Stimulated activated CD8-positive, alpha-beta memory T cell treated with anti-CD3 and anti-CD28 coated beads, Interleukin-7, amount 100 ng/mL, for 1 hour (primary cell): ENCODE measurements around the gene UBE3D.
"Not testable (repeated sequence)": the region's sequence is repeated elsewhere in the genome, so short reads cannot be mapped to it uniquely, and the experiment has no call there.

Experiments
- DNase-seq, 2 donors: peaks; one replicate each; pipeline ENCODE4 v3.0.0-alpha.2; 2020; ENCODE audit warnings: low read depth in 2 of 2

UBE3D gene

GRCh38 chr6:82978362-82978945 is 87.2 kb downstream of the UBE3D start:
- no peak for DNase-seq

GRCh38 chr6:82976179-82976578 is 89.5 kb downstream of the UBE3D start:
- DNase-seq, result no peak

DNA sequence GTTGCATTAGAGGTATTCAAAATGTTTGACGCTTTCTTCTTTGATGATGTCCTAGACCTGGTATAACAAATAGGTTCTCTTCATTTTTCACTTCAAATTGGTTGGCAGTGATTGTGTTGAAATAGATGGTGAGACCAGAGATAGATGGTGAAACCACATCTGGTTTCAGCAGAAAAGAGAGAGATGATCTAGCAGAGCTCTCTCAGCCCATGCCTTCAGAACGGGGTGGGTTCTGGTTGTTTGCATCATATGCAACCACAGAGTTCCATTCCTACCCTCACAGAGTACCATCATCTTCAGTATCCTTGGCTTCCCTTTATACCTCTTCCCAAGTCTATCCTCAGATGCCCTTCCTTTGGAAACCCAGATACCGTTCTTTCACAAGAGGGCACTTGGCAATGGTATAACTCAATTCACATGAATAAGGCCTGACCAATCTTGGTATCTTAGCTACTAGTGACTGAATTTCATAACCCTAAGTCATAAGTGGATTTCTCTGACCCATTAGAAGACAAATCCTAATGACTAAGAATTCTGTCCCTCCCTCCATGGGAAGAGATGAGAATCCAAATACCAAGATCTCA is 93.7 kb downstream of the UBE3D start:
- DNase-seq, result no peak

DNA sequence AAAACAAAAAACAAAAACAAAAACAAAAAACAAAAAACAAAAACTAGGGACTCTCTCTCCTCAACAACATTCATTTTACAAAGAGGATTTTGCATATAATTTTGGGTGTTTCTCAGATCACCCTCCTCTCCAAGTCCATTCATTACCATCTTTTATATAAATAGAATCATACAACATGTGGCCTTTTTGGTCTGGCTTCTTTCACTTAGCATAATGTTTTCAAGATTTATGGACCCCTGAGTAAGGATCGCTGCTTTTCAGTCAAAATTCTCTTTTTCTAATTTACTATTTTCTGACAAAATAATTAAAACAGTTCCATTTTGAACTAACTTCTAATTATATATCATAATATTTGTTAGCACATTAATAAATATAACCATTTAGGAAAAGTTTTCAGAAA is 94.8 kb downstream of the UBE3D start:
- DNase-seq, result no peak

- no peak for DNase-seq
Measured at GRCh38 chr6:82968708-82969107, 96.9 kb downstream of the UBE3D start.

GRCh38 chr6:82963191-82963925 is 102.3 kb downstream of the UBE3D start:
- DNase-seq, result no peak

GRCh38 chr6:82959385-82959941 is 106.2 kb downstream of the UBE3D start:
- no peak for DNase-seq

GRCh38 chr6:82958551-82958950 is 107.1 kb downstream of the UBE3D start:
- DNase-seq, result no peak

DNA sequence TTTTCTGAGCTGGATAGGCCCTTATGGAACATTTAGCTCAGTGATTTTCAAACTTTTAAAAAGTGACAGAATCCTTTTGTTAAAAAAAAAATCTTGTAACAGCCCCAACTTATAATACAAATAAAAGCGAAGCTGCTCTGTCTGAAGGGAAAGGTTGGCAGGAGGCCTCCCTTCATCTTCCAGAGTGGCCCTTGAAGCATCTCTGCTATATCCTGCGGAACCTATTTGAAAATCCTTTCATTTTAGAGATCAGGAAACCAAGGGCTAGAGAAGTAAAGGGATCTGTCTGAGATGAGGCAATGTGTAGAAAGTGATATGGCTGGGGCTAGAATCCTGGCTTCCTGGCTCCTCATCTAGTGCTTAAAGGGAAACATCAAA is 107.8 kb downstream of the UBE3D start:
- DNase-seq, result no peak

DNA sequence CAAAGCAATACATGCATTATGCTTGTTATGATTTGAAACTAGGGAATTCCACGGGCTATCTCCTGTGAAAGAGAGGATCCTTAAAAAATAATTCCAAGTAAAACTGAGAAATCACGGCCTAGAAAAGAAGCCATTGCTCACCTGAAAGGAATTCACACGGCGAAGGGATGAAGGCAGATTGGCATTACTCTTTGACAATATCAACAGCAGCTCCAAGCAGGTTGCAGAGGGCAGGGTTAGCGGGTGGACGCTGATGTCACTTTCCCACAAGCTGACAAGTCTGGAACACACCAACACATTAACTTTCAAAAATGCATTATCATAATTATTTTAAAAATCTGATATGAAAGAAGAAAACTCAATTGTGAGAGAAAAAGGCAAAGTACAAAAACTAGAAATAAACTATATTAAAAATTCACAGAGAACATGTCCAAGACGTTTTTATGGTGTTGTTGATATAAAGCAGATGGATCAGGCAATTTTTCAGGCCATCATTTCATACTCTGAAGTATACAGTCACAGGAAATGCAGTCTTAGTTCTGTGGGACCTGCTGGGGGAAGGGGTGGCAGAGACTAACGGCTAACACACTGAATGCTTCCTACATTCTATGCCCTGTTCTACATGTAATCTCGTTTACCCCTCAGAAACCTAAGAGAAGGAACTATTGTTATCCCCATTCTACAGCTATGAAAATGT is 108.3 kb downstream of the UBE3D start:
- DNase-seq, result no peak

DNA sequence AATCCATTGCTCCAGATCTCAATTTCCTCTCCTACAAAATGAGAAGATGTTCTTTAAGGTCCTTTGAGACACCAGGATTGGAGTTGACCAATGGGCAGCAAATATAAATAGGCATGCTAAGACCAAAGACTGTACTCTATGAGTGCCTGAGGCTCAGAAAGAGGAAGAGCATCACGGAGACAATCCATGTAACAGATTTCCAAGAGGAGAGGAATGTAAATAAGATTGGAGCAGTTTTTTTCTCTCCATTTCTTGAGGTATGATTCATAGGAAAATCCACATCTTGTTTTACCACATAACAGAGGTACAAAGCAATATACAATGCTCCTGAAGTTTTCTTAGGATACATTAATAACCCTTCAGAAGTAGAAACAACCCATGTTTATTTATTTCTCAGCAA is 109.8 kb downstream of the UBE3D start:
- DNase-seq, result no peak

GRCh38 chr6:82954937-82955577 is 110.6 kb downstream of the UBE3D start:
- no peak for DNase-seq

DNA sequence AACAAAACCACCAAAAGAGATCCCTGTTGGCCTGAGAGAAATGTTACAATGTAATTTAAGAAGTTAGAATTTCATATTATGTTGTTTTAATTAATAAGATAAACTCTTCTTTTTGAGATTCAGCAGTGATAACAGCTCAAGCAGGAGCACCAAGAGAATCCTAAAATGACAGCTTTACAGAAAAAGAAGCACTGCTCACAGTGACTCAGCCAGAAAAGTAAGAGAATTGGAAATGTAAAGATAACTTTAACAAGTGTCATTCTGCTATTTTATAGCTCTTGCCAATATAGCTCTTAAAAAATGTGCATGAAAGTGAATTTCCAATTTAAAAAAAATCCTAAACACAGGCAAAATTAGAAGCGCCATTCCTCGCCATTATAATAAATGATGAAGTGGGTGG is 111.3 kb downstream of the UBE3D start:
- no peak for DNase-seq

GRCh38 chr6:82953871-82954270 is 111.8 kb downstream of the UBE3D start:
- no peak for DNase-seq

DNA sequence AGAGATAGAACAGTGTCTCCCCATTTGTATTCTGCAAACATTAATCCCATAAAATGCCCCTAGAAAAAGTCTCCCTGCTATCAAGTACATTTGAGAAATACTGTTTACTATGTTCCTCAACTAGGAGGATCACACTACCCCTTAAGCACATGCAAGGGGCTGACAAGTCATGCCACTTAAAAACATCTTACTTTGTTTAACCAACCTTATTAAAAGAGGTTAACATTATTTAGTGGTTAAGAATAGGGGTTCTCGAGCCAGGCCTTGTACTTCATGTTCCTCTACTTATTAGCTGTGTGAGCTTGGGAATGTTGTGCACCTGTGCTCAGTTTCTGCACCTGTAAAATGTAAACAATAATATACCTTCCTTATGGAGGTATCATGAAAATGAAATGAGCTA is 113.7 kb downstream of the UBE3D start:
- no peak for DNase-seq

GRCh38 chr6:82951389-82951788 is 114.3 kb downstream of the UBE3D start:
- DNase-seq, result no peak

GRCh38 chr6:82930915-82931314 is 134.7 kb downstream of the UBE3D start:
- not testable (repeated sequence) for DNase-seq

GRCh38 chr6:82924799-82925535 is 140.7 kb downstream of the UBE3D start:
- DNase-seq, result no peak

DNA sequence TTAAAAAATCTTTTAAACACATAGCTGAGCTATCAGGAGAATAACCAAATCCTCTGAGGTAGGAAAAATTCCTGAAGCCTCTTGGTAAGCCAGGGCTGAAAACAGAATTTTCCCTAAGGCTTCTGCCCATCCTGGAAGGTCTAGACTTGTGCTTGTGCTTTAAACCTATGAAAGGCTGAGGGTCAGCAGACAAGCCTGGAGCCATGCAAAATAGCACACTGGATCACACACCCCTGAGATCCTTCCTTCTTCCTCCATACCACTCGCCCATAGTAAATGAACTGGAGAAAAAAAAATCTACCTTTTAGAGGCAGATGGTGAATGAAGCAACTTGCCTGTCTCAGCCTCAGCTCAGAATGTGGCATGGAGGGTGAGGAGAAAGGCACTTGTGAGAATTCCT is 144.4 kb downstream of the UBE3D start:
- DNase-seq, result no peak

GRCh38 chr6:82917346-82918064 is 148.1 kb downstream of the UBE3D start:
- no peak for DNase-seq

DNA sequence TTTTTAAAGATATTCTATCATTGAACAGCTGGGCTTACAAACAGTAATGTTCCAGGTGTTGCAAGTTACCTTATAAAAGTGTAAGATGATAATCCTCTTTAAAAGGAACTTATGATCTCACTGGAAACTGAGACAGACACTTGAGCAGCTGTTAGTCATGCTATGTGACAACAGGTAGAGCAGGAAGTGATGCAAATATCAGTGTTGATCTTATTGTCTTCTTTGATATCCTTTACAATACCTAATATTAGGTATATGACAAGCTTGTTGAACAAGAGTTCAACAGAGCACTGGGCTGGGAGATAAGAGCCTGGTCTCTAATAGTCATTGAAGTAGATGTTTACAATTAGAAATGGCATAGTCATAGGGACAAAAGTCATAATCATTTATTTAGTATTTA is 150.0 kb downstream of the UBE3D start:
- no peak for DNase-seq
